Limb (tissue), 2 donors: ENCODE data around the gene TBX1.
A peak's percentile ranks its signal among the peaks of the same experiment; 100 is the strongest.

ENCODE experiments used
- DNase-seq, 2 donors: peaks; one replicate each; pipeline ENCODE4 v3.0.0-alpha.2; 2016; ENCODE audit errors: extremely low spot score in 2 of 2

TBX1 gene

GRCh38 chr22:19809741-19810140 is 49.2 kb downstream of the TBX1 start:
- DNase-seq = no peak

- peak in 1 of 2 donors; percentile 37 for DNase-seq
Observed at GRCh38 chr22:19810381-19811201, 50.0 kb downstream of the TBX1 start.

GRCh38 chr22:19811211-19811621 is 50.6 kb downstream of the TBX1 start:
- DNase-seq = peak in 1 of 2 donors; percentile 24

GRCh38 chr22:19811811-19812771 is 51.5 kb downstream of the TBX1 start:
- peak in 1 of 2 donors; percentile 28 for DNase-seq

- DNase-seq = no peak
Observed at GRCh38 chr22:19812910-19813309, 52.3 kb downstream of the TBX1 start.

- DNase-seq = no peak
Observed at GRCh38 chr22:19814428-19814827, 53.9 kb downstream of the TBX1 start.

- DNase-seq = no peak
Observed at GRCh38 chr22:19815093-19815822, 54.7 kb downstream of the TBX1 start.

GRCh38 chr22:19815823-19816290 is 55.3 kb downstream of the TBX1 start:
- no peak for DNase-seq

GRCh38 chr22:19816372-19817119 is 56.0 kb downstream of the TBX1 start:
- DNase-seq = no peak
